A549 (cell line): ENCODE results near the gene SORT1.

Experiments
- CTCF ChIP-seq: fragments of >200 bp; sonication (Bioruptor Twin); formaldehyde crosslinking; IDR thresholded peaks from 3 replicates; pipeline ENCODE4 v1.5.1; 2016
- EP300 ChIP-seq, 2 experiments: fragments of >200 bp; sonication (Bioruptor Twin); formaldehyde crosslinking; IDR thresholded peaks; 2 replicates in 1 of 2; 3 replicates in 1 of 2; pipeline ENCODE4 v1.6.1; 2016 to 2017
- ESRRA ChIP-seq: fragments of 150-350 bp; IDR thresholded peaks from 2 replicates; pipeline ENCODE4 v1.6.1; 2014; ENCODE audit warnings: mild to moderate bottlenecking, low read length, borderline replicate concordance
- MAX ChIP-seq: IDR thresholded peaks from 2 replicates; pipeline ENCODE4 v1.6.1; 2012
- RAD21 ChIP-seq, 2 experiments: fragments of >200 bp in 1 of 2; sonication (Bioruptor Twin) in 1 of 2; formaldehyde crosslinking in 1 of 2; IDR thresholded peaks in 1 of 2; conservative IDR thresholded peaks in 1 of 2; 2 replicates in 1 of 2; 3 replicates in 1 of 2; pipeline ENCODE4 v1.6.1; 2012 to 2018; ENCODE audit warnings: inconsistent platforms in 1 of 2
- RNF2 ChIP-seq: fragments of 200-600 bp; sonication (generic); IDR thresholded peaks from 2 replicates; pipeline ENCODE4 v1.6.1; 2016; ENCODE audit warnings: low read depth, mild to moderate bottlenecking, antibody characterized with exemption, moderate library complexity, borderline replicate concordance
- TP53 ChIP-seq: fragments of 250-450 bp; sonication (Bioruptor Pico); IDR thresholded peaks from 2 replicates; pipeline ENCODE4 v1.5.0; 2021; ENCODE audit warnings: mild to moderate bottlenecking, moderate library complexity

- TF ChIP-seq RAD21 (conservative IDR thresholded peaks at IDR 0.05 in 1 of 2, IDR thresholded peaks at IDR 0.05 in 1 of 2) (no peak), MAX (no peak), CTCF (no peak), RNF2 (no peak), ESRRA (no peak), EP300 (IDR thresholded peaks at IDR 0.05) (no peak), TP53 (no peak)
These were observed 130.8 kb downstream of the SORT1 start for GRCh38 chr1:109266965-109267364.
